Subcutaneous adipose tissue (tissue), 4 donors: Measurements from ENCODE around the gene KIRREL3. TPM values are rescaled to one million over a fixed set of nuclear protein-coding genes. Genes with fewer than 3 reads are reported as not detected.

ENCODE experiments used
- CTCF ChIP-seq: fragments of 450-650 bp; IDR thresholded peaks from one replicate; pipeline ENCODE4 v1.5.1; 2016; ENCODE audit warnings: low read depth, mild to moderate bottlenecking, control low read depth, antibody characterized with exemption, moderate library complexity
- total RNA-seq, 4 donors: library from RNA; depleted of rRNA; stranded (reverse); fragments of >200 nt; gene quantifications; one replicate each; pipeline ENCODE4 v1.1.0, GENCODE V29; 2016

Gene KIRREL3
- total RNA-seq, 4 donors from 2014 or later, result not detected

GRCh38 chr11:126608658-126609057 lies 391.9 kb downstream of the KIRREL3 start:
- no peak for TF ChIP-seq CTCF

- TF ChIP-seq CTCF, result no peak
These were observed 392.6 kb downstream of the KIRREL3 start for GRCh38 chr11:126607776-126608541.

- TF ChIP-seq CTCF, result no peak
These were observed 393.2 kb downstream of the KIRREL3 start for GRCh38 chr11:126607374-126607773.

GRCh38 chr11:126606484-126606883 lies 394.1 kb downstream of the KIRREL3 start:
- TF ChIP-seq CTCF, result no peak

GRCh38 chr11:126604461-126604860 lies 396.1 kb downstream of the KIRREL3 start:
- TF ChIP-seq CTCF, result no peak

- TF ChIP-seq CTCF, result no peak
These were observed 397.1 kb downstream of the KIRREL3 start for GRCh38 chr11:126603486-126603885.

GRCh38 chr11:126602993-126603392 lies 397.6 kb downstream of the KIRREL3 start:
- no peak for TF ChIP-seq CTCF
